RWPE2 (cell line): ENCODE results near the gene C1GALT1.
A peak's percentile ranks its signal among the peaks of the same experiment; 100 is the strongest.

ENCODE experiments used
- ATAC-seq: fragments of 200-7000 bp; cut with Tn5 transposase; 3 replicates; pipeline ENCODE4 v1.9.1; 2021; ENCODE audit warnings: low read depth
- DNase-seq: peaks from one replicate; pipeline ENCODE4 v3.0.0-alpha.2; 2020; ENCODE audit warnings: low spot score
- H3K27ac ChIP-seq: fragments of 450-650 bp; 2 replicates; pipeline ENCODE4 v1.5.1; 2017; ENCODE audit warnings: mild to moderate bottlenecking; ENCODE audit not compliant: poor library complexity, severe bottlenecking
- H3K27me3 ChIP-seq: fragments of 250-450 bp; sonication (Bioruptor Pico); 2 replicates; pipeline ENCODE4 v1.5.1; 2021; ENCODE audit warnings: mild to moderate bottlenecking, moderate library complexity; ENCODE audit not compliant: insufficient read depth, poor library complexity, severe bottlenecking
- H3K36me3 ChIP-seq: fragments of 250-450 bp; sonication (Bioruptor Pico); 2 replicates; pipeline ENCODE4 v1.5.1; 2020; ENCODE audit warnings: low read depth, mild to moderate bottlenecking, moderate library complexity
- H3K4me1 ChIP-seq: fragments of 250-450 bp; sonication (Bioruptor Pico); 2 replicates; pipeline ENCODE4 v1.5.1; 2021; ENCODE audit warnings: mild to moderate bottlenecking, moderate library complexity; ENCODE audit not compliant: insufficient read depth, poor library complexity, severe bottlenecking
- H3K4me3 ChIP-seq: fragments of 250-450 bp; sonication (Bioruptor Pico); 2 replicates; pipeline ENCODE4 v1.5.1; 2021; ENCODE audit warnings: mild to moderate bottlenecking, moderate library complexity; ENCODE audit not compliant: severe bottlenecking
- H3K9me3 ChIP-seq: fragments of 250-450 bp; sonication (Bioruptor Pico); 2 replicates; pipeline ENCODE4 v1.5.1; 2021; ENCODE audit warnings: mild to moderate bottlenecking, moderate library complexity; ENCODE audit not compliant: severe bottlenecking
- CTCF ChIP-seq: fragments of 450-650 bp; IDR thresholded peaks from one replicate; pipeline ENCODE4 v1.5.1; 2017; ENCODE audit warnings: mild to moderate bottlenecking, moderate library complexity; ENCODE audit not compliant: poor library complexity, severe bottlenecking

C1GALT1 gene

DNA sequence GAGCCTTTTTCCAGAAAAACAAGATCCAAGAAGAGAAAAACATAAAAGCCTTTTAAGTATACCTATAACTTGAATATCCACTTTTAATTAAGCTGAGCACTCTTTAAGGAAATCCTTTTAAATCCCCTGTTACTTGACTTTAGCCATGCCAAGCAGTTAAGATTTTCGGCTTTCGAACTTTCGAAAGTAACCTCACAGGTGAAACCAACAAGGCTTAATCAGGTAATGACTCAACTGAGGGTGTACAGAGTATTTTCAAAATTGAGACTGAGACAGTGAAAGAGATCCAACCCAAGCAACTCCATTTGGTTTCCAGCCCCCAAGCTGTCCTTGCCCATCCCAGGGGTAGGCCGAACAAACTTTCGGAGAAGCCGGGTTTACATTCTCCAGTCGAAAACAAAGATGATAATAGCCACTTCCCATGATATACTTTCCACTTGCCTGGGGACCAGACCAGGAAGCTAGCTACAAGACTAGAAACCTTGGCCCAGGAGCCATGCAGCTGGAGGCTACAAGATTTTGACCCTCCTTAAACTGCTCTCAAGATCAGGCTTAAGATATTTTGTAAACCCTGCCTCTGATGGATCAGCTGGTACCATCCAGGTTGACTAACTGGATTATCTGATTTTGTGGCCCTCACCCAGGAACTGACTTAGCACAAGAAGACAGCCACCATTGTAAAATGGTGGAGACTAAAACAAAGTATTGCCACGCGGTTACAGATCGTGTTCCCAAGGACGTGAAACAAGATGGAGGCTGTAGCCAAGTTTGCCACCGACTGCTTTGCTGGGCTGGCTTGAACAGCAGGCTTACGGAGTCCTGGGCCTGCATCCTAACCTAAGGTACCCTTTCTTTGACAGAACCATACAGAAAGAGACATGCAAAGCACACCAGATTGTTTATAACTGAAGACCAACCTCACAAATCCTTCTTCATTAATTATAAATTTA lies 32.3 kb downstream of the C1GALT1 start:
- H3K36me3 ChIP-seq = peaks cover 16% of the 10 kb centered on the region

GRCh38 chr7:7216279-7216678 lies 33.9 kb downstream of the C1GALT1 start:
- ATAC-seq (no peak), DNase-seq (no peak)
- Histone ChIP-seq H3K36me3 (peaks cover 16% of the 10 kb centered on the region), H3K27me3 (no peaks in the 10 kb centered on the region), H3K27ac (no peak overlapping the region), H3K4me1 (peaks cover 22% of the 10 kb centered on the region), H3K9me3 (no peaks in the 10 kb centered on the region), H3K4me3 (no peak overlapping the region)
- TF ChIP-seq CTCF = no peak

More for the DNA sequence above, 32.3 kb downstream of the C1GALT1 start:
- no peak for ATAC-seq
- Histone ChIP-seq H3K27me3 (no peaks in the 10 kb centered on the region), H3K4me1 (peaks cover 9% of the 10 kb centered on the region), H3K27ac (no peak overlapping the region), H3K4me3 (no peak overlapping the region), H3K9me3 (no peaks in the 10 kb centered on the region)
- no peak for TF ChIP-seq CTCF
- no peak for DNase-seq

DNA sequence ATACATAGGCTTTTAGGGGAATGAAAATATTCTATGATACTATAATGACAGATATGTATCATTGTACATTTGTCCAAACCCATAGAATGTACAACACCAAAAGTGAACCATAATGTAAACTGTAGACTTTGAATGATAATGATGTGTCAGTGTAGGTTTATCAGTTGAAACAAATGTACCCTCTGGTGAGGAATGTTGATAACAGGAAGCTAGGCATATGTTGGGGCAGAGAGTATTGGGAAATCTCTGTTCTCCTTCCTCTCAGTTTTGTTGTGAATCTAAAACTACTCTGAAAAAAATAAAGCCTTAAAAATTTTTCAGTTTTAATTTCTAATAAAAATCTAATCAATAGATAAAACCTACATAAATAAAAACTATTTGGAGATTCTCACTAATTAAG lies 36.9 kb downstream of the C1GALT1 start:
- H3K9me3 ChIP-seq = no peaks in the 10 kb centered on the region
- DNase-seq (no peak), ATAC-seq (no peak)
- peaks cover 14% of the 10 kb centered on the region for H3K36me3 ChIP-seq
- H3K27ac ChIP-seq = peak overlapping the region; percentile 63
- TF ChIP-seq CTCF = no peak
- H3K4me1 ChIP-seq = peaks cover 31% of the 10 kb centered on the region
- H3K4me3 ChIP-seq = no peak overlapping the region
- no peaks in the 10 kb centered on the region for H3K27me3 ChIP-seq

DNA sequence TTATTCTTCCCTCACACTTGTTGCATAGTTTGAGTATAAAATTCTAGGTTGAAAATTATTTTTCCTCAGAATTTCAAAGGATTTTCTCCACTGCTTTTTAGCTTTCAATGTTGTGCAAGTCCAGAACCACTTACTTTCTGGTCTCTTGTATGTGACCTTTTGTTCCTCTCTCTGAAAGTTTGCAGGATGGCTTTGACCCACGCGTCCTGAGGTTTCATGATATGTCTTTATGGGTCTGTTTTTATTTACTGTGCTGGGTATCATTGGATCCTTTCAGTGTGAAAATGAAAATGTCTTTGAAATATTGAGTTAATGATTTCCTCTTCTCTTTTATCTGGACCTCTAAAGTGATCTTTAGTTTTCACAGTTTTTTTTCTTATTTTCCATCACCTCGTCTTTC lies 38.5 kb downstream of the C1GALT1 start:
- DNase-seq = no peak
- no peak overlapping the region for H3K4me3 ChIP-seq
- TF ChIP-seq CTCF = no peak
- ATAC-seq = no peak
- H3K4me1 ChIP-seq = peaks cover 31% of the 10 kb centered on the region
- peak overlapping the region; percentile 63 for H3K27ac ChIP-seq
- H3K36me3 ChIP-seq = peaks cover 7% of the 10 kb centered on the region
- H3K9me3 ChIP-seq = no peaks in the 10 kb centered on the region
- H3K27me3 ChIP-seq = no peaks in the 10 kb centered on the region

GRCh38 chr7:7221599-7222038 lies 39.3 kb downstream of the C1GALT1 start:
- Histone ChIP-seq H3K9me3 (no peaks in the 10 kb centered on the region), H3K27me3 (no peaks in the 10 kb centered on the region), H3K4me3 (no peak overlapping the region), H3K27ac (peak overlapping the region; percentile 63), H3K4me1 (peaks cover 31% of the 10 kb centered on the region), H3K36me3 (peaks cover 7% of the 10 kb centered on the region)
- TF ChIP-seq CTCF = no peak
- peak; percentile 96 for ATAC-seq
- peak; percentile 65 for DNase-seq
